CD1c-positive myeloid dendritic cell (primary cell): ENCODE results near the gene DNAJC4.

Source experiments
- DNase-seq: peaks from one replicate; pipeline ENCODE4 v3.0.0-alpha.2; 2016; ENCODE audit errors: extremely low spot score

Gene DNAJC4

DNA sequence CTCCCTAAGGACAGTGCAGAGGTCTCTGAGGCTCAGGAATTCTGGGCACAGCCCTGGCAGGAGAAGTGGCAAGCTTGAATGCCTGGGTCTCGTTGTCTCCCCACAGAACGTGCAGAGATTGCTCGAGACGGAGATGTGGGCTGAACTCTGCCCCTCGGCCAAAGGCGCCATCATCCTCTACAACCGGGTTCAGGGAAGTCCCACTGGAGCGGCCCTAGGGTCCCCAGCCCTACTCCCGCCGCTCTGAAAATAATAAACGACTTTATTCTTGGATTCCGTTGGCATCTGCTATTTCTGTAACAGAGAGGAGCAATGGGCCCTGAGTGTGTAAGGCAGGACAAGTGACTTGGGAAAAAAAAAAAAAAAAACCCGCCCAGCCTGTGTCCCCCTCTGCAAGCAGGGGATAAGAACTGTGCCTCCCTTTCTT, 591 bp upstream of the DNAJC4 start:
- no peak for DNase-seq

DNA sequence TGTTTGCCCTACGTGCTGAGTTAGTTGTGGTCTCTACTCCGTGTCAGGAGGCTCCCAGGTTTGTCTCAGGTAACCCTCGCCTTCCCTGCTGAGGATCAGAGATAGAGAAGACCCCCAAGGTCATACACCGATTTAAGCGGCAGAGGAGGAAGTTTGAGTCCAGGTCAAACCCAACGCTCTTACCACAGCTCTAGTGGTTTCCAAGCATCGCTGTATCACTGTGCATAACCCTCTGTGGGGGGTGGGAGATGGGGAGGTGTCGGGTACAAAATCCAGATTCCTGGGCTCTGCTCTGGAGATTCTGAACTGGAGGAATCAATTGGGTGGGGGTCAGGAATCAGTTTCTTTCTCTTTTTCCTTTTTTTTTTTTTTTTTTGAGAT, 627 bp downstream of the DNAJC4 start:
- peak; percentile 32 for DNase-seq

DNA sequence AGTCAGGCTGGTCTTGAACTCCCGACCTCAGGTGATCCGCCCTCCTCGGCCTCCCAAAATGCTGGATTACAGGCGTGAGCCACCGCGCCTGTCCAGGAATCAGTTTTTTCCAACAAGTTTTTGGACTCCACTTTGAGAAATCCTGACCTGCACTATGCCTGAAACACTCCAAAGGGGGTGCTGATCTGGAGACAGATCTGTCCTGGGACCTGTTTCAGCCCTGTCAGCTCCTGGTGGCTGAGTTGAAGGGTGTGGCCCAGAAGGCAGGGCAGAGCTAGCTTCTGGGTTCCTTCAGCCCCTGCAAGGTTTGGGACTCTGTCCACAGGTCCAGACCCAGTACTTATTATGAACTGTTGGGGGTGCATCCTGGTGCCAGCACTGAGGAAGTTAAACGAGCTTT, 1.2 kb downstream of the DNAJC4 start:
- DNase-seq = no peak

DNA sequence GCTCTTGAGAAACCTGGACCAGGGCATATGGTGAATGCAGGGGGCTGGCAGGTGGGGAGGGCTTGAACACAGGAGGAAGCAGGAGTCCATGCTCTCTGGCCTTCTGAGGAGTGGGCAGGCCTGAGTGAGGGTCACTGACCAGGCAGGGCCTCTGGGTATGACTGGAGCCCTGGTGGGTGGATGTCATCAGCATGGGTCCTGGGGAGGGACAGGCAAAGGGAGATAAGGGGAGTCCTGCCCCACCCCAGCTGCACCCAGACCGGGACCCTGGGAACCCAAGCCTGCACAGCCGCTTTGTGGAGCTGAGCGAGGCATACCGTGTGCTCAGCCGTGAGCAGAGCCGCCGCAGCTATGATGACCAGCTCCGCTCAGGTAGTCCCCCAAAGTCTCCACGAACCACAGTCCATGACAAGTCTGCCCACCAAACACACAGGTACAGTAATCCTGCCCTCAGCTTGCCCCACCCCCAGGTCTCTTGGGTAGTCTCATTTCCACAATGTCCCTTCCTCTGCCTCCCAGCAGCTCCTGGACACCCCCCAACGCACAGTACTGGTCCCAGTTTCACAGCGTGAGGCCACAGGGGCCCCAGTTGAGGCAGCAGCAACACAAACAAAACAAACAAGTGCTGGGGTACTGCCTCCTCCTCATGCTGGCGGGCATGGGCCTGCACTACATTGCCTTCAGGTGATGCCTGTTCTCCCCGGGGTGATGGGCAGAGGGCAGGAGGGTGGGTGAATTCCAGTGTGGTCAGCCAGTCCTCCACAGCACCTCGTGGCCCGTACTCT, 2.0 kb downstream of the DNAJC4 start:
- DNase-seq = no peak

DNA sequence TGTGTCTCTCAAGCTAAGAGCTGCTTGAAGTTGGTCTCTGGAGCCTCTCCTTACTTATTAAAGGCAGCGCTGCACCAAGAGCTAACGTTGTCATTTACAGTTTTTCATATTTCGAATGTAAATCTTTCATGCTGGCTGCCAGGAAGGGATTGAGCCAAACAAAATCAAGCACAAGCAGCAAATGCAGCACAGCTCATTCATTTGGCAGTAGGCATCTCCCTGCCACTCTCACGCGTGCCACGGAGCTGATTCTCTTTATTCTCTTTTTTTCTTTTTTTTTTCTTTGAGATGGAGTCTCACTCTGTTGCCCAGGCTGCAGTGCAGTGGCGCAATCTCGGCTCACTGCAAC, 2.6 kb downstream of the DNAJC4 start:
- DNase-seq = no peak

DNA sequence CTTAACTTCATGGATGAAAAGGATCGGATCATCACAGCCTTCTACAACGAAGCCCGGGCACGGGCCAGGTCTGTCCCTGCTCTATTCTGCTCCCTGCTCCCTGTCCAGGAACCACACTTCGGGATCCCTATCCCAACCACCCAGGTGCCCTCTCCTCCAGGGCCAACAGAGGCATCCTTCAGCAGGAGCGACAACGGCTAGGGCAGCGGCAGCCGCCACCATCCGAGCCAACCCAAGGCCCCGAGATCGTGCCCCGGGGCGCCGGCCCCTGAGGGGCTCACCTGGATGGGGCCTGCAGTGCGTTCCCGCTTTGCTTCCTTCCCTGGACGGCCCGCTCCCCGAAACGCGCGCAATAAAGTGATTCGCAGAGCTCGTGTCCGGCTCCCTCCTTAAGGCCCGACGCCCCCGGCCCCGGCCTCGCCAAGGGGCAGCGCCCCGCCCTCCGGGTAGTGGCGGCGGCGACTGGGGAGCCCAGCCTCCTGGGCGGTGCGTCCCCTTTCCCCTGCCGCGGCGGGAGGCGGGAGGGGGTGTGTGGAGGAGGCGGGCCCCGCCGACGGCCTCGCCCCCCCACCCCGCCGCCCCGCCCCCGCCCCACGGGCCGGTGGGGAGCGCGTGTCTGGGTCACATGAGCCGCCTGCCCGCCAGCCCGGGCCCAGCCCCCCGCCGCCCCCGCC, 3.7 kb downstream of the DNAJC4 start, which contains the start of gene VEGFB:
TSS of gene VEGFB (plus strand) at position 672 of the 674 bp plus-strand sequence. CDS start 250 bp downstream, outside the sequence.
- peak; percentile 57 for DNase-seq

DNA sequence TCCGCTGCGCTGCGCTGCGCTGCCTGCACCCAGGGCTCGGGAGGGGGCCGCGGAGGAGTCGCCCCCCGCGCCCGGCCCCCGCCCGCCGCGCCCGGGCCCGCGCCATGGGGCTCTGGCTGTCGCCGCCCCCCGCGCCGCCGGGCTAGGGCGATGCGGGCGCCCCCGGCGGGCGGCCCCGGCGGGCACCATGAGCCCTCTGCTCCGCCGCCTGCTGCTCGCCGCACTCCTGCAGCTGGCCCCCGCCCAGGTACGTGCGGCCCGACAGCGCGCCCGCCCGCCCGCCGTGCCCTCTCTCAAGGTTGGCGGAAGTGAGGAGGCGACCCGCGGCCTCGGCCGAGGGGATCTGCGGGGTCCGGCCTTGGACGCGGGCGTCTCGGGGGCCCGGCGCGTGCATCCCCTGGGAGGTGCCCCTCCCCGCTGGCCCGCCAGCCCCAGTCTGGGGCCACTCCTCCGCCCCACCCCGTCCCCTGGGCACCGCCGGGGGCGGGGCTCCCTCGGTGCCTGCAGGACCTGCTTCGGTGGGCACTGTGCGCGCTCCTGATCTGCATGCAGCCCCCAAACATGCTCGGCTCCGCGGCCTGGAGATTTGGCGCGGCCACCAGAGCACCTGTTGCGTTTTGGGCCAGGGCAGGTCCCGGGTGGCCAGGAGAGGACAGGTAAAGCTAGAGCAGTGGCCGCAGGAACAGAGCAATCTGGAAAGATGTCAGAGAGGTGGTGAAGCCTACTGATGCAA, 4.5 kb downstream of the DNAJC4 start:
- DNase-seq = peak; percentile 56

DNA sequence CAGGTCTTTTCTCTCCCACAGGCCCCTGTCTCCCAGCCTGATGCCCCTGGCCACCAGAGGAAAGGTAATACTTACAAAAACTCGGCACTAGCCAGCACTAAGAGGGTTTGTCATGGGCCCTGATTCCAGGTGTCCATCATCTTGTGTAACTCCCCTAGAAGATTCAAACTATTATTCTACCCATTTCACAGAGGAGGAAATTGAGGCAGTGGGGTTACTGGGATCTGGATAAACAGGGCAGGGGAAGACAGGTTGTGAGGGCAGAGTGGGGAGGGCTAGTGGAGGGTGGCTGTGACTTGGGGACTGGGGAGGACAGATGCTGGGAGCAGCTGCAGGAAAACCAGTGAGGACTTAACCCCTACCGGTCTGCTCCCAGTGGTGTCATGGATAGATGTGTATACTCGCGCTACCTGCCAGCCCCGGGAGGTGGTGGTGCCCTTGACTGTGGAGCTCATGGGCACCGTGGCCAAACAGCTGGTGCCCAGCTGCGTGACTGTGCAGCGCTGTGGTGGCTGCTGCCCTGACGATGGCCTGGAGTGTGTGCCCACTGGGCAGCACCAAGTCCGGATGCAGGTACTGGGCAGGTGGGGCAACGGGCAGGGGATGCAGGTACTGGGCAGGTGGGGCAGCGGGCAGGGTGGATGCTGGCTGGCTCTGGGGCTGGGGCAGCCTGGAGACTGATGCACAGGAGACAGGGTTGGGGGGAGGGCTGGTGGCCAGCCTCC, 5.3 kb downstream of the DNAJC4 start:
- no peak for DNase-seq

DNA sequence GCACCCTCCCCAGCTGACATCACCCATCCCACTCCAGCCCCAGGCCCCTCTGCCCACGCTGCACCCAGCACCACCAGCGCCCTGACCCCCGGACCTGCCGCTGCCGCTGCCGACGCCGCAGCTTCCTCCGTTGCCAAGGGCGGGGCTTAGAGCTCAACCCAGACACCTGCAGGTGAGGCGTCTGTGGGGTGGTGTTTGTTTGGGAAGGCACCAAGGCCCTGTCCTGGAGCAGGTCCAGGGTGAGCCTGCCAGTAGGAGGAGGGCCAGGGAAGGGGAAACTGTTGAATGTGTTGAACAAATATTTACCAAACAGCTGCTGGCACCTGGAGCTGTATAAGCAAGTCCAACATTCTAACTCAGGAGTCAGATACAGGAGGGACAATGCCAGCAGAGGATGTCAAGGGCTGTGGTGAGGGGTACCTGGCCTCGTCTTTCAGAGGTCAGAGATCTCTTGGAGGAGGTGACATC, 7.2 kb downstream of the DNAJC4 start:
- no peak for DNase-seq

DNA sequence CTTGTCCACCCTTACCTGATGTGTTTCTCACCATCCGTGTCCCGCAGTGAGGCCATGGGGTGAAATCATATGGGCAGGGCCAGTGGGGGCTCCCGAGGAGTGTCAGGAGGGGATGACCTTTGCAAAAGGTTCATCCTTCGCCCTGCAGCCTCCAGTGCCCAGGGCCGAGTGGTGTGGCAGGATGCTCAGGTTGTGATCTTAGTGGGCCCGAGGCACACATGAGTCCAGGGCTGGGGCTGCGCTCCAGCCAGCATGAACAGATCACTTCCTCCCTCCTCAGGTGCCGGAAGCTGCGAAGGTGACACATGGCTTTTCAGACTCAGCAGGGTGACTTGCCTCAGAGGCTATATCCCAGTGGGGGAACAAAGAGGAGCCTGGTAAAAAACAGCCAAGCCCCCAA, 7.7 kb downstream of the DNAJC4 start:
- no peak for DNase-seq

DNA sequence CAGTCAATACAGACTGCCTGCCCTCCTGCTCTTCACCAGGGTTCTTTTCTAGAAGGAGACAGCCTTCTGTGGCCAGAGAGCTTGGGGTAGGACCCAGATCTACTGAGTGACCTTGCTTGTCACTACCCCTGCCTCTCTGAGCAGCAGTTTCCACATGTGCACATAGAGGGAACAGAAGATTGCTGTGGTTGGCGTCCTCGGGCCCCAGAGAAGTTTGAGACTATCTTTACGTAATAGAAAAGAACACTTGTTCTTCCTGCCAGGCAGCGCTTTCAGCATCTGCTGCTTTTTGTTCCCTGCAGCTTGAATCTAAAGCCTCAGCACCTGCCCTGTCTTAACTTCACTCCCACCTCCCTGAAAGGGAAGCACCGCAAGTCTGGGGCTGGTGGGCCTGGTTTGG, 8.7 kb downstream of the DNAJC4 start:
- peak; percentile 62 for DNase-seq

DNA sequence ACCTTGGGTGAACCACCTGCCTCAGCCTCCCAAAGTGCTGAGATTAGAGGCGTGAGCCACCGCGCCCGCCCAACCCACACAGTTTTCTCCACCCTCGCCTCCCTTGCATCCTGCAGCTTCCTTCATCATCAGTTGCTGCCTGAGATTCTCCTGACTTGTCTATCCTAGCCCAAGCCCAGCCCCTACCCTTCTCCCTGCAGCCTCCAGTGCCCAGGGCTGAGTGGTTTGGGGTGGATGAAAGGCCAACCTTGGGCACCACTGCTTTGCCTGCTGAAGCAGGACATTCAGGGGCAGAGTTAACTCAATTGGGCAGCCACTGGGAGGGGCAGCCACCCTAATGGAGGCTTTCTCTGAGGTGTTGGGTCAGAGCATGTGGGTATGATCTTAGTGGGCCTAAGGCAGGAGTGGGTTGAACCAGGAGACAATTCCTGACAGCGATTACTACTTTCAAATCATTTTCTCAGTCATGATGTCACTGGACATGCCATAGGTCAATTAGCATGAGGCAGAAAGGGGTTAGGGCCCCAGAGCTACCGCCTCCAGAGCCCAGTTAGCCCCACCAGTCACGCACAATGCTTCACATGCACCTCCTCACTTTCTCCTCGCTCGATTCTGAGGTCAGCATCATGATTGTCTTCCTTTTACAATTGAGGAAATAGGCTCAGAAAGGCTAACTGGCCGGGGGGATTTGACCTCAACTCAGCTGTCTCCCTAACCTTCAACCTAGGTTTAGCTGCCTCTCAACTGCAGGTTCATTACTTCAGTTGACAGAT, 9.5 kb downstream of the DNAJC4 start:
- peak; percentile 97 for DNase-seq

DNA sequence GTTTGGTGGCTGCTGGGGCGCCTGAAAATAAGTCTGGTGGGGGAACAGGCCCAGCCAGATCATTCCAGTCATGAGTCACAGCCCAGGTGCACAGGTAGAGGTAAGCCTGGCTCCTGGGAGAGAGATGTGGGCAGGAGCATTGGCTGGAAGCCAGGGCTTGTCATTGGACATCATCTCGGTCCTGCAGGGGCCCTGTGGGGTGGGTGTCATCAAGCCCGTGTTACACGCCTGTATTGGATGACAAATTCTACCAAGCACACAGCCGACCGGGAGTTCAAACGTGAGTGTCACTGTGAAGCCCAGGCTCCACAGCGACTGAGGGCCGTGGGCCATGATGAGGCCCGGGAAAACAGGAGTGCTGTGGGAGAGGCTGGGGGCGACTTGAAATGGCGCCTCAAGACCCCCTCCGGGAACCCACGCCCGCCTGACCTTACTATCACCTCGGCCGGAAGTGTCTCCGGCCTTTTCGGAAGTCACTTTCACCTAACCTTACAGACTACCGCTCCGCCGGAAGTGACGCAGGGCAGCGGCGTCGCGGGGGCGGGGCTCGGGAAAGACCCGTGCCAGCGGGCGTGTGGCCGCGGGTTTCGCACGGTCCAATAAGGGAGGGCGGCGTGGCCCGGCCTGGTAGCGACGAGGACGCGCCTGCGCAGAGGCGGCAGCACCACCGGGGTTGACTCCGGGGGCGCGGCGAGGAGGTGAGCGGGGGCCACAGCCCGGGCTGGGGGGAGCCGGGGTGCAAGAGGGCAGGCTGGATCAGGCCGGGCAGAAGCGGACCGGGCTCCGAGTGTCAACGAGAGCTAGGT, 10.3 kb downstream of the DNAJC4 start, which contains the start of gene FKBP2:
TSS of gene FKBP2 (plus strand) at position 661 of the 806 bp plus-strand sequence. CDS start 1,293 bp downstream, outside the sequence.
- peak; percentile 99 for DNase-seq

DNA sequence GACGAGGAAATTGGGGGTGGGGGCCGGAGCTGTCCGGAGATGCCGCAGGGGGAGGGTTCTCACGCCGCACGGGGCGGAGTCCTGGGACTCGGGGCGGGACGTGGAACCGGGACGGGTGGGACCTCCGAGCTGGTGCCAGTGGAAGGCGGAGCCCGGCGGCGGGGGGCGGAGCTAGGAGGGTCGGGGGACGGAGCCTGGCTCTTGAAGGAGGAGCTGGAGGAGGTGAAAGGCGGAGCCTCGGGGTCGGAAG, 10.8 kb downstream of the DNAJC4 start:
- DNase-seq = peak; percentile 99

DNA sequence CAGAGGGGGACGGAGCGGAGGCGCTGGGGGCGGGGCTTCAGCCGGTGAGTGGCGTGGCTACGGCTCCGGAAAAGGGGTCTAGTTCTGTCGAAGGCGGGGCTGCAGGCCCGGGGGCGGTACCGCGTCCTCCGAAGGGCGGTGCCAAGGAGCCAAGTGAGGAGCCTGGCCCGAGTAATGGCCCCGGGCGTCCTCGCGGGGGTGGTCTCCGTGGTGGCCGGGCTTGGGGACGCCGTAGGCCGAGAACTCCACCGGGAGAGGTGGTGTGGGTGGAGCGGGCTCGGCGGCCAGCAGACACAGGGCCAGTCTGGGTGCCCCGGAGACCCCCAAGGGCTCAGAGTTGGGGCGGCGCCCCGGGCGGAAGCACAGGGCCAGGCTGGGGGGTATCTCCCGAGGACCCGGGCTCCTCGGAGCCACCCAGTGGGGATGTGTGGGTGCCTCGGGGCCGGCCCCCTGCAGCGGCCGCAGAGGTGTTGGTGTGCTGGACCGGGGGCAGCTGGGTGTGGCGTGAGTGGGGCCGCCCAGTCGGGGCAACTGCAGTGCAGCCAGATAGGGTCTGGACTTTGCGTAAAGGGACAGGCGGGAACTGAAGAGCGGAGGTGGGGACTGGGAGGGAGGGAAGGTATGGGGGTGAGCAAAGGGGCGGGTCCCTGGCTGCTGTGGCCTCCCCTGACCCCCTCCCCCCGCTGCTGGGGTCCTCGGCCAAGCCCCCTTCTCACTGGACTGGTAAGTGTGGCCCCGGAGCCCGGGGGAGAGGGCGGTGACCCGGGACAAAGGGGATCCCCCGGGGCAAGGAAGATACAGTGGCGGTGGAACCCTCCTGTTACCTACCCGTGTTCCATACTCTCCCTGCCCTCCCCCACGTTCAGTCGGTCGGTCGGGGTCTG, 11.4 kb downstream of the DNAJC4 start:
- DNase-seq = peak; percentile 39

DNA sequence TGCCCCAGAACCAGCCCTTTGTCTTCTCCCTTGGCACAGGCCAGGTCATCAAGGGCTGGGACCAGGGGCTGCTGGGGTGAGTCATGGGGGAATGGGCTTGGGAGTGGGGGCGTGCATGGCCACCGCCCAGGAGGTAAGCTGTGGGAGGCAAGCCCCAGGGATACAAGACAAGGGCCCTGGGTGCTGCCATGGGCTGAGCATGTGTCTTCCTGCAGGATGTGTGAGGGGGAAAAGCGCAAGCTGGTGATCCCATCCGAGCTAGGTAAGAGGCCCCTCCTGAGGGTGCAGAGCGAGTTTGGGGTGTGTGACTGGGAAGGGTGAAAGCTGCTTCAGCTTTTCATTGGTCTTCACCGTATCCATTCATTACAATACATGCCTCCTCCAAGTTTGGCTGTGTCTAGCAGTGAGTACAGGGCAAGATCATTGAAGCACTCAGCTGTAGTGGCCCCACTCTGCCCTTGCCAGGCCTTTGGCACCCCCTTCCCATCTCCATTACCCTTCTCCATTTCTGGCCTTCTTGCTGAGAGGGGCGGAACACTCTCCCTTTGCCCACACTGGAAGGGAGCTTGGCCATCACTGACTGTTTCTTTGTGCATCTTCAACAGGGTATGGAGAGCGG, 13.0 kb downstream of the DNAJC4 start:
- no peak for DNase-seq

DNA sequence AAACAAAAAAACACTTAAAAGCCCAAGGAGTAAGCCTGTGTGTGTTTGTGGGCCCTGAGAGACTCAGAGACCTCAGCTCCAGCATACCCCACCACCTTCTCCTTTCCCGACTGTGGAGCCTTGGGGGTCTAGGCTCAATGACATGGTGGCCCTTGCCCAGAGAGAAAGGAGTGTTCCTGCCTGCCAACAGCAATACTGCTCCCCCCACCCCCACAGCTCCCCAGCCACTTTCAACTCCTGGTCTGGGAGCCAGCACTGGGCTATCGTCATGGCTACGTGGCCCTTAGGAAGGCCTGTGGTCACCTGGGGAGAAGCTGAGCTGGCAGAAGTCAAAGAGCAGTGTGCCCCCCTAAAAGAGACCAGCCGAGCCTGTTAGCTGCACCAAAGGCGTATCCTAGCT, 13.8 kb downstream of the DNAJC4 start:
- DNase-seq = no peak

DNA sequence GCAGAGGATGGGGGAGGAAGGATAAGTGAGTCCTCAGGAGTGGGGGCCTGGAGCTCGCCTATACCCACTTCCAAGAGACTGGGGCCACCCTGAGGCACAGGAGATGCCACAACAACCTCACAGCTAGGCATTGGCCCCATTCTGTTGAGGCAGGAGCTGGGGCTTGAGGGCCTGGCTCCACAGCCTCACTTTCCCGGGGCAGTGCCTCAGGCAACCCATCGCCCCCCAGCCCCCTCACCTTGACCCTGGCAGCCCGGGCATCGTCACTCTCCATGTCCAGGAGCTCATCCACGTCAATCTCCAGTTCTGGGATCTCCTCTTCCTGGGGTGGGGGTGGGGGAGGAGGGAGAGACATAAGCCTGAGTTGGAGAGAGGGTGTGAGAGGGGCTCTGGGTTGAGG, 14.6 kb downstream of the DNAJC4 start:
- no peak for DNase-seq

DNA sequence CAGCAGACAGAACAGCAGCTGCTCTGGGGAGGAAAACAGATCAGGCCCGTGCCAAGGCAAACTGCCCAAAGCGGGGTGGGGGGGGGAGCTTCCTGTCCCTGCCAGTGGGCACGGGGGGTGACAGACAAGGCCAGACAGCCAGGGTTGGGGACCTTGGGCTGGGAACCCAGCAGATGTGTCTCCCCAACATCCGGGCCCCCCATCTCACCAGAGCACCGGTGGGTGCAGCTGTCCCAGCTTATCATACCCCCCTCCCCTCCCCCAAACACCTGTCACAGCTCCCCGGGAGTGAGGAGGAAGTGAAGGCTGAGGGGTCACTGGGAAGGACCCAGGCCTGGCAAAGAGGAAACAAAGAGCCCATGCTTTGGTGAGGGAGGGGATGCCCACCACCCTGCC, 15.1 kb downstream of the DNAJC4 start:
- DNase-seq = no peak
